ENCODE results near the gene CCL8.

CCL8 gene

DNA sequence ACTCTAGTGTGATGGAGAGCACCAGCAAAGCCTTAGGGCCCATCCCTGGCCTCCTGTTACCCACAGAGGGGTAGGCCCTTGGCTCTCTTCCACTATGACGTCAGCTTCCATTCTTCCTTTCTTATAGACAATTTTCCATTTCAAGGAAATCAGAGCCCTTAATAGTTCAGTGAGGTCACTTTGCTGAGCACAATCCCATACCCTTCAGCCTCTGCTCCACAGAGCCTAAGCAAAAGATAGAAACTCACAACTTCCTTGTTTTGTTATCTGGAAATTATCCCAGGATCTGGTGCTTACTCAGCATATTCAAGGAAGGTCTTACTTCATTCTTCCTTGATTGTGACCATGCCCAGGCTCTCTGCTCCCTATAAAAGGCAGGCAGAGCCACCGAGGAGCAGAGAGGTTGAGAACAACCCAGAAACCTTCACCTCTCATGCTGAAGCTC lies at the start of gene CCL8:
CCL8 (plus strand) TSS at position 397 of the 445 bp plus-strand sequence. CDS start 67 bp downstream, outside the sequence.
- Histone ChIP-seq H3K36me3 (replicated peaks; ENCODE audit: insufficient read depth, low read length) (no peaks in the 10 kb centered on the region), H3K4me1 (ENCODE audit: low read length) (peaks cover 6% of the 10 kb centered on the region), H3K27ac (ENCODE audit: low read length) (no peak within 1 kb of the TSS), H3K27me3 (replicated peaks; ENCODE audit: insufficient read depth, low read length) (no peaks in the 10 kb centered on the region), H3K9ac (ENCODE audit: low read length) (no peak within 1 kb of the TSS), H3K9me3 (replicated peaks; ENCODE audit: insufficient read depth, low read length) (no peaks in the 10 kb centered on the region), H4K20me1 (ENCODE audit: insufficient read depth, low read length) (no peaks in the 10 kb centered on the region), H3K9me2 (replicated peaks; ENCODE audit: insufficient read depth, low read length) (no peaks in the 10 kb centered on the region), H2AFZ (ENCODE audit: low read length) (no peak within 1 kb of the TSS), H3K4me2 (ENCODE audit: low read depth, low read length) (no peak within 1 kb of the TSS), H3F3A (ENCODE audit: insufficient read depth, low read length) (no peaks in the 10 kb centered on the region), H3K79me2 (ENCODE audit: low read length) (no peaks in the 10 kb centered on the region), H3K4me3 (ENCODE audit: low read length) (no peak within 1 kb of the TSS)
- TF ChIP-seq EZH2 (optimal IDR thresholded peaks at IDR 0.05; ENCODE audit: low read depth, low read length) (no peak), EZH2phosphoT487 (IDR thresholded peaks at IDR 0.05; ENCODE audit: low read length) (no peak)
- TF ChIP-seq, protein P1, sequence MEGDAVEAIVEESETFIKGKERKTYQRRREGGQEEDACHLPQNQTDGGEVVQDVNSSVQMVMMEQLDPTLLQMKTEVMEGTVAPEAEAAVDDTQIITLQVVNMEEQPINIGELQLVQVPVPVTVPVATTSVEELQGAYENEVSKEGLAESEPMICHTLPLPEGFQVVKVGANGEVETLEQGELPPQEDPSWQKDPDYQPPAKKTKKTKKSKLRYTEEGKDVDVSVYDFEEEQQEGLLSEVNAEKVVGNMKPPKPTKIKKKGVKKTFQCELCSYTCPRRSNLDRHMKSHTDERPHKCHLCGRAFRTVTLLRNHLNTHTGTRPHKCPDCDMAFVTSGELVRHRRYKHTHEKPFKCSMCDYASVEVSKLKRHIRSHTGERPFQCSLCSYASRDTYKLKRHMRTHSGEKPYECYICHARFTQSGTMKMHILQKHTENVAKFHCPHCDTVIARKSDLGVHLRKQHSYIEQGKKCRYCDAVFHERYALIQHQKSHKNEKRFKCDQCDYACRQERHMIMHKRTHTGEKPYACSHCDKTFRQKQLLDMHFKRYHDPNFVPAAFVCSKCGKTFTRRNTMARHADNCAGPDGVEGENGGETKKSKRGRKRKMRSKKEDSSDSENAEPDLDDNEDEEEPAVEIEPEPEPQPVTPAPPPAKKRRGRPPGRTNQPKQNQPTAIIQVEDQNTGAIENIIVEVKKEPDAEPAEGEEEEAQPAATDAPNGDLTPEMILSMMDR (IDR thresholded peaks at IDR 0.05; ENCODE audit: low read length), result no peak
- DNase-seq, result no peak

DNA sequence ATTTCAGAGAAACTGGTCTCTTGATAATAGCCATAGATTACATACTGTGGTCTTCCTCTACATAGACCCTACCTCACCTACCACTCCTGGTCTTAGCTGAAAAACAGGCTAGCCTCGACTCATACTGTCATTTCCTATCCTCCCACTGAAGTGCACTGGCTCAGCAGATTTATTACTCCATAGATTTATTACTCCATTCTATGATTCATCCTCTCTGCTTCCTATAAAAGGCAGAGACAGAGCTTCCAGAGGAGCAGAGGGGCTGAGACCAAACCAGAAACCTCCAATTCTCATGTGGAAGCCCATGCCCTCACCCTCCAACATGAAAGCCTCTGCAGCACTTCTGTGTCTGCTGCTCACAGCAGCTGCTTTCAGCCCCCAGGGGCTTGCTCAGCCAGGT lies 49.3 kb upstream of the CCL8 start, which contains the start of gene CCL7:
CCL7 (plus strand) TSS at position 253 of the 400 bp plus-strand sequence; CDS start at position 323, 70 bp downstream.
- Histone ChIP-seq H4K20me1 (ENCODE audit: insufficient read depth, low read length) (no peaks in the 10 kb centered on the region), H3K27me3 (replicated peaks; ENCODE audit: insufficient read depth, low read length) (no peaks in the 10 kb centered on the region), H3K79me2 (ENCODE audit: low read length) (no peaks in the 10 kb centered on the region), H2AFZ (ENCODE audit: low read length) (no peak within 1 kb of the TSS), H3K27ac (ENCODE audit: low read length) (no peak within 1 kb of the TSS), H3K9me2 (replicated peaks; ENCODE audit: insufficient read depth, low read length) (0 out of 2 replicates have a peak, but pooled peaks cover 2% of the 10 kb centered on the region), H3K36me3 (replicated peaks; ENCODE audit: insufficient read depth, low read length) (no peaks in the 10 kb centered on the region), H3K4me3 (ENCODE audit: low read length) (no peak within 1 kb of the TSS), H3K9me3 (replicated peaks; ENCODE audit: insufficient read depth, low read length) (no peaks in the 10 kb centered on the region), H3F3A (ENCODE audit: insufficient read depth, low read length) (no peaks in the 10 kb centered on the region), H3K9ac (ENCODE audit: low read length) (no peak within 1 kb of the TSS), H3K4me2 (ENCODE audit: low read depth, low read length) (no peak within 1 kb of the TSS), H3K4me1 (ENCODE audit: low read length) (no peaks in the 10 kb centered on the region)
- DNase-seq, result no peak
- TF ChIP-seq EZH2 (optimal IDR thresholded peaks at IDR 0.05; ENCODE audit: low read depth, low read length) (no peak), EZH2phosphoT487 (IDR thresholded peaks at IDR 0.05; ENCODE audit: low read length) (no peak)
- TF ChIP-seq, protein P1 (IDR thresholded peaks at IDR 0.05; ENCODE audit: low read length), result no peak

DNA sequence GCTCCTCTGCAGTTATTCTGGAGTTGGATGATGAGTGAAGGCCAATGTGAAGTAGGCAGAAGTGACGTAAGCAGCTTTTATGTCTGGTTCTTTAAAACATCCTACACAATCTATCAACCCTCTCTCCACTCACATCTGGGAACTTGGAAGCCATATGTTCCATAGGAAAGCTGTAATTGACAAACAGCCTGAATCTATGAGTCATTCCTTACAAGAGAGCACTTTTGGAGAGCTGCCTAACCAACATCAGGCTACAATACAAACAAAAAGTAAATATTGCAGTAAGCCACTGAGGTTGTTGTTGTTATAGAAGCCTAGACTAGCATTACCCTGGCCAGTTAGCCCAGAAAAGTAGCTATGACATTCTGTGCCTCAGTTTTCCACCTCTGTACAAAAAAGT lies 43.4 kb upstream of the CCL8 start:
- DNase-seq, result no peak
- Histone ChIP-seq H3K36me3 (replicated peaks; ENCODE audit: insufficient read depth, low read length) (no peaks in the 10 kb centered on the region), H3K79me2 (ENCODE audit: low read length) (no peaks in the 10 kb centered on the region), H3K9me2 (replicated peaks; ENCODE audit: insufficient read depth, low read length) (0 out of 2 replicates have a peak, but pooled peaks cover 2% of the 10 kb centered on the region), H3K4me1 (ENCODE audit: low read length) (no peaks in the 10 kb centered on the region), H2AFZ (ENCODE audit: low read length) (no peak overlapping the region), H3F3A (ENCODE audit: insufficient read depth, low read length) (no peaks in the 10 kb centered on the region), H3K27ac (ENCODE audit: low read length) (no peak overlapping the region), H3K9ac (ENCODE audit: low read length) (no peak overlapping the region), H3K4me2 (ENCODE audit: low read depth, low read length) (no peak overlapping the region), H3K9me3 (replicated peaks; ENCODE audit: insufficient read depth, low read length) (no peaks in the 10 kb centered on the region), H3K4me3 (ENCODE audit: low read length) (no peak overlapping the region), H3K27me3 (replicated peaks; ENCODE audit: insufficient read depth, low read length) (no peaks in the 10 kb centered on the region), H4K20me1 (ENCODE audit: insufficient read depth, low read length) (no peaks in the 10 kb centered on the region)
- no peak for TF ChIP-seq EZH2phosphoT487 (IDR thresholded peaks at IDR 0.05; ENCODE audit: low read length)
- no peak for TF ChIP-seq EZH2 (optimal IDR thresholded peaks at IDR 0.05; ENCODE audit: low read depth, low read length)
- TF ChIP-seq, protein P1 (IDR thresholded peaks at IDR 0.05; ENCODE audit: low read length), result no peak

Data from MM.1S (cell line).